ENCODE data around the gene ORC1. TPM values are rescaled to one million over a fixed set of nuclear protein-coding genes. Genes with fewer than 3 reads are reported as not detected.

ORC1 gene
- total RNA-seq, 1 donor from 2014 or later, result 4.9 TPM

DNA sequence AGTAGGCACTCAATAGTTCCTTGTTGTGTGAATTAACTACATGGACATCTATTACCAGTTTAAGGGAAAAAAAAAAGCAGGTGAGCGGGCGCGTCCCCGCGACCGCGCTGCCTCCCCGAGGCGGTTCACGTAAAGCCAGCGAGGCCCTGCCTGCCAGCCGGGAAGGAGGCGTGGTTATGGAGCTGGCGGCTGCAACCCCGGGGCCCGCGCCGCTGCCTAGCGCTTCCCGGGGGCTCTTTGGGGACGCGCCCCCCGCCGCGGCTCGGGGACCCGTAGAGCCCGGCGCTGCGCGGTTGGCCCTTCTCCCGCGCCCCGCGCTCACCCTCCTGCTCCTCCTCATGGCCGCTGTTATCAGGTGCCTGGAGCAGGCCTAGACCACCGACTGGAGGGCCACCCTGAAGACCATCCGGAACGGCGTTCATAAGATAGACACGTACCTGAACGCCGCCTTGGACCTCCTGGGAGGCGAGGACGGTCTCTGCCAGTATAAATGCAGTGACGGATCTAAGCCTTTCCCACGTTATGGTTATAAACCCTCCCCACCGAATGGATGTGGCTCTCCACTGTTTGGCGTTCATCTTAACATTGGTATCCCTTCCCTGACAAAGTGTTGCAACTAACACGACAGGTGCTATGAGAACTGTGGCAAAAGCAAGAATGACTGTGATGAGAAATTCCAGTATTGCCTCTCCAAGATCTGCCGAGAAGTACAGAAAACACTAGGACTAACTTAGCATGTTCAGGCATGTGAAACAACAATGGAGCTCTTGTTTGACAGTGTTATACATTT, 35.6 kb downstream of the ORC1 start:
- Mint-ChIP-seq H3K27ac (ENCODE audit: unreplicated experiment) (no peak overlapping the region), H3K27me3 (ENCODE audit: unreplicated experiment) (peaks cover 12% of the 10 kb centered on the region), H3K4me3 (ENCODE audit: unreplicated experiment) (peak overlapping the region; percentile 80), H3K9me3 (ENCODE audit: unreplicated experiment) (no peaks in the 10 kb centered on the region), H3K4me1 (ENCODE audit: unreplicated experiment) (peaks cover 22% of the 10 kb centered on the region), H3K36me3 (ENCODE audit: low read depth, unreplicated experiment) (peaks cover 10% of the 10 kb centered on the region)
- DNase-seq (ENCODE audit: low spot score), result peak; percentile 62
- TF ChIP-seq CTCF (IDR thresholded peaks at IDR 0.05; ENCODE audit: unreplicated experiment), result no peak

GRCh38 chr1:52367272-52367671, 37.0 kb downstream of the ORC1 start:
- Mint-ChIP-seq H3K27ac (ENCODE audit: unreplicated experiment) (no peak overlapping the region), H3K4me3 (ENCODE audit: unreplicated experiment) (peak overlapping the region; percentile 58), H3K9me3 (ENCODE audit: unreplicated experiment) (no peaks in the 10 kb centered on the region), H3K27me3 (ENCODE audit: unreplicated experiment) (peaks cover 12% of the 10 kb centered on the region), H3K36me3 (ENCODE audit: low read depth, unreplicated experiment) (peaks cover 10% of the 10 kb centered on the region), H3K4me1 (ENCODE audit: unreplicated experiment) (peaks cover 22% of the 10 kb centered on the region)
- no peak for TF ChIP-seq CTCF (IDR thresholded peaks at IDR 0.05; ENCODE audit: unreplicated experiment)
- no peak for DNase-seq (ENCODE audit: low spot score)

DNA sequence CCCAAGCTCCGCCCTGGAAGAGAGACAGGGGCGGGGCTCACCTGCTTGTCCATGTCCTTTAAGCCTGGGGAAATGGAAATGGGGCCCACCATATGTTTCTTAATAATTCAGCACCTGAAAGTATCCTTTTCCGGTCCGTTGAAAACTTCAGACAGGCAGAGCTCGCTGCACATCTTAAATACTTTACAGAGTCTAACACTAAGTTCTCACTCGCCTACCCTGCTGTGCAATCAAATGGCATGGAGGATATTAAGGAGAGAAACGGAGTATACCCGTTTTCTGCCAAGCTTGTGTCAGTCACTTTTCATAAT, 37.8 kb downstream of the ORC1 start:
- H3K4me1 Mint-ChIP-seq (ENCODE audit: unreplicated experiment), result peaks cover 25% of the 10 kb centered on the region

DNA sequence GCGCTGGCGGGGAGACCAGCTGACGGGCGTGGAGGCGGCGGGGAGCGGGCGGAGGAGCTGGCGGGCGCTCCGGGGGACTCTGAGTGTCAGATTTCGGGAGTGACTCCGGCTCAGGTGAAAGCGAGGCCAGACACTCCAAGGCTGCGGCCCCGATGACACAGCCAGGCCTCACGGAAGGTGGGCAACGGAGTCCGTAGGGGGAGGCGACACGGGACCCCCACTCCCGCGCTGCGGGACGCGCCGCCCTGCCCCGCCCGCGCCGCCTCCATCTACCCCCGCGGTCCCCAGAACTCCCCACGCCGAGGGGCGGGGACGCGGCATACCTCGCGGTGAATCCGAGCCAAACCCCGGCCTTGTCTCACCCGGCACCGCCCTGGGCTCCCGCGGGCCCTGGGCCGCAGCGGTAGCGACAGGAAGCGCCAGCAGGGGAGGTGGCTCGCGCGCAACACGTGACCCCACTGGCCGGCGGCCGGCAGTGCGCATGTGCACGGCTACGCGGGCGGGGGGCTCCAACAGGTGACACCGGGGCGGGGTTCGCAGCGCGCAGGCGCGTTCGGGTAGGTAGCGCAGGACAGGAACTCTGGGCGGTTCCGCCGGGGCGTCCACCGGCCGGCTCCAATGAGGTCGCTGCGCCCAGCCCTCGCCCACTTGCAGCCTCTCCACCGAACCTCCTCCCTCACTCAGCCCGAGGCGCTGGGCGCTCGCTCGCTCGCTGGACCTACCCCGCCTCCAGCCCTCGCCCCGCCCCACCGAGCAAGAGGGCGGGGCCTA, 38.3 kb downstream of the ORC1 start, which contains the start of gene CC2D1B:
Gene CC2D1B (minus strand): TSS at position 460 of the 771 bp plus-strand sequence. CDS start 1,585 bp downstream, outside the sequence.
- Mint-ChIP-seq H3K4me1 (ENCODE audit: unreplicated experiment) (peaks cover 25% of the 10 kb centered on the region), H3K27ac (ENCODE audit: unreplicated experiment) (peak within 1 kb of the TSS; percentile 99), H3K36me3 (ENCODE audit: low read depth, unreplicated experiment) (peaks cover 24% of the 10 kb centered on the region), H3K27me3 (ENCODE audit: unreplicated experiment) (peaks cover 19% of the 10 kb centered on the region), H3K9me3 (ENCODE audit: unreplicated experiment) (no peaks in the 10 kb centered on the region), H3K4me3 (ENCODE audit: unreplicated experiment) (peak within 1 kb of the TSS; percentile 99)
- no peak for TF ChIP-seq CTCF (IDR thresholded peaks at IDR 0.05; ENCODE audit: unreplicated experiment)
- peak; percentile 100 for DNase-seq (ENCODE audit: low spot score)

More for the DNA sequence above, 37.8 kb downstream of the ORC1 start:
- H3K4me3 Mint-ChIP-seq (ENCODE audit: unreplicated experiment), result peak overlapping the region; percentile 91
- no peaks in the 10 kb centered on the region for H3K9me3 Mint-ChIP-seq (ENCODE audit: unreplicated experiment)
- H3K27me3 Mint-ChIP-seq (ENCODE audit: unreplicated experiment), result peaks cover 17% of the 10 kb centered on the region
- H3K36me3 Mint-ChIP-seq (ENCODE audit: low read depth, unreplicated experiment), result peaks cover 18% of the 10 kb centered on the region
- DNase-seq (ENCODE audit: low spot score), result no peak
- H3K27ac Mint-ChIP-seq (ENCODE audit: unreplicated experiment), result peak overlapping the region; percentile 84
- no peak for TF ChIP-seq CTCF (IDR thresholded peaks at IDR 0.05; ENCODE audit: unreplicated experiment)
